Suprapubic skin (tissue), 4 donors: ENCODE results near the gene WWTR1. TPM values are rescaled to one million over a fixed set of nuclear protein-coding genes. Genes with fewer than 3 reads are reported as not detected.
A peak's percentile ranks its signal among the peaks of the same experiment; 100 is the strongest.

Experiments
- DNase-seq, 2 donors: peaks; one replicate each; pipeline ENCODE4 v3.0.0-alpha.2; 2019; ENCODE audit warnings: low spot score in 2 of 2
- H3K27ac ChIP-seq: fragments of 200-600 bp; sonication (generic); one replicate; pipeline ENCODE4 v1.5.1; 2019
- H3K27me3 ChIP-seq: fragments of 200-600 bp; sonication (generic); one replicate; pipeline ENCODE4 v1.5.1; 2019
- H3K36me3 ChIP-seq: fragments of 200-600 bp; sonication (generic); one replicate; pipeline ENCODE4 v1.5.1; 2019
- H3K4me1 ChIP-seq: fragments of 200-600 bp; sonication (generic); one replicate; pipeline ENCODE4 v1.5.1; 2019
- H3K4me3 ChIP-seq: fragments of 200-600 bp; sonication (generic); one replicate; pipeline ENCODE4 v1.5.1; 2019; ENCODE audit warnings: mild to moderate bottlenecking
- H3K9me3 ChIP-seq: fragments of 200-600 bp; sonication (generic); one replicate; pipeline ENCODE4 v1.5.1; 2019
- CTCF ChIP-seq, 2 donors: fragments of 200-600 bp in 1 of 2; fragments of 450-650 bp in 1 of 2; sonication (generic) in 1 of 2; IDR thresholded peaks; one replicate each; pipeline ENCODE4 v1.5.1; 2016 to 2019; ENCODE audit warnings: antibody characterized with exemption in 2 of 2, mild to moderate bottlenecking in 1 of 2, moderate library complexity in 1 of 2
- EP300 ChIP-seq: sonication (generic); formaldehyde crosslinking; IDR thresholded peaks from one replicate; pipeline ENCODE4 v1.6.1; 2017; ENCODE audit warnings: antibody characterized with exemption
- POLR2A ChIP-seq, 2 donors: fragments of 450-650 bp; IDR thresholded peaks; one replicate each; pipeline ENCODE4 v1.6.1; 2017; ENCODE audit warnings: antibody characterized with exemption in 2 of 2, mild to moderate bottlenecking in 2 of 2, moderate library complexity in 2 of 2
- POLR2AphosphoS5 ChIP-seq, 3 donors: sonication (generic); formaldehyde crosslinking; IDR thresholded peaks; one replicate each; pipeline ENCODE4 v1.6.1; 2017; ENCODE audit warnings: antibody characterized with exemption in 3 of 3
- WGBS: methylation state at CpG from one replicate; pipeline ENCODE4 v1.1.5; 2018; 5-methylcytosine and 5-hydroxymethylcytosine counted together
- total RNA-seq, 4 donors: library from RNA; depleted of rRNA; stranded (reverse); fragments of >200 nt; gene quantifications; one replicate each; pipeline ENCODE4 v1.1.0, GENCODE V29; 2016

WWTR1 gene
- total RNA-seq, 4 donors from 2014 or later = 33.0 to 68.9 (median 52.1) TPM

- no peak overlapping the region for H3K4me3 ChIP-seq
- 48% methylated on average over 15 of the region's 15 CpGs for WGBS
- no peaks in the 10 kb centered on the region for H3K9me3 ChIP-seq
- TF ChIP-seq POLR2AphosphoS5 (IDR thresholded peaks at IDR 0.05) (no peak), CTCF (IDR thresholded peaks at IDR 0.05) (no peak), POLR2A (IDR thresholded peaks at IDR 0.05) (no peak), EP300 (no peak)
- no peak for DNase-seq
- no peaks in the 10 kb centered on the region for H3K36me3 ChIP-seq
- H3K27ac ChIP-seq = no peak overlapping the region
- H3K27me3 ChIP-seq = no peaks in the 10 kb centered on the region
- H3K4me1 ChIP-seq = peaks cover 38% of the 10 kb centered on the region
These were observed 39.4 kb downstream of the WWTR1 start for GRCh38 chr3:149618151-149619123.

- peak overlapping the region; percentile 34 for H3K27ac ChIP-seq
- no peaks in the 10 kb centered on the region for H3K27me3 ChIP-seq
- H3K9me3 ChIP-seq = no peaks in the 10 kb centered on the region
- no peak for DNase-seq
- H3K36me3 ChIP-seq = no peaks in the 10 kb centered on the region
- no peak overlapping the region for H3K4me3 ChIP-seq
- no peak for TF ChIP-seq CTCF (IDR thresholded peaks at IDR 0.05)
- no peak for TF ChIP-seq POLR2AphosphoS5 (IDR thresholded peaks at IDR 0.05)
- TF ChIP-seq EP300 = no peak
- no peak for TF ChIP-seq POLR2A (IDR thresholded peaks at IDR 0.05)
- WGBS = 79% methylated on average over 6 of the region's 6 CpGs
- peaks cover 37% of the 10 kb centered on the region for H3K4me1 ChIP-seq
These were observed 42.0 kb downstream of the WWTR1 start for GRCh38 chr3:149615731-149616221.

- no peaks in the 10 kb centered on the region for H3K27me3 ChIP-seq
- H3K9me3 ChIP-seq = no peaks in the 10 kb centered on the region
- H3K36me3 ChIP-seq = no peaks in the 10 kb centered on the region
- 88% methylated on average over 2 of the region's 2 CpGs for WGBS
- H3K4me1 ChIP-seq = peaks cover 25% of the 10 kb centered on the region
- DNase-seq = no peak
- TF ChIP-seq POLR2AphosphoS5 (IDR thresholded peaks at IDR 0.05) = no peak
- no peak for TF ChIP-seq EP300
- H3K27ac ChIP-seq = no peak overlapping the region
- no peak overlapping the region for H3K4me3 ChIP-seq
These were observed 43.8 kb downstream of the WWTR1 start for GRCh38 chr3:149613988-149614387.

- Histone ChIP-seq H3K4me3 (no peak overlapping the region), H3K4me1 (peaks cover 11% of the 10 kb centered on the region), H3K27ac (no peak overlapping the region), H3K9me3 (no peaks in the 10 kb centered on the region), H3K36me3 (no peaks in the 10 kb centered on the region), H3K27me3 (no peaks in the 10 kb centered on the region)
- 84% methylated on average over 4 of the region's 4 CpGs for WGBS
- no peak for DNase-seq
- TF ChIP-seq CTCF (IDR thresholded peaks at IDR 0.05) (no peak), POLR2A (IDR thresholded peaks at IDR 0.05) (no peak), EP300 (no peak), POLR2AphosphoS5 (IDR thresholded peaks at IDR 0.05) (no peak)
These were observed 45.4 kb downstream of the WWTR1 start for GRCh38 chr3:149612456-149612855.

- TF ChIP-seq POLR2AphosphoS5 (IDR thresholded peaks at IDR 0.05) (no peak), EP300 (no peak), CTCF (IDR thresholded peaks at IDR 0.05) (no peak), POLR2A (IDR thresholded peaks at IDR 0.05) (no peak)
- peaks cover 8% of the 10 kb centered on the region for H3K4me1 ChIP-seq
- H3K27ac ChIP-seq = no peak overlapping the region
These were observed 46.7 kb downstream of the WWTR1 start for GRCh38 chr3:149611149-149611548.

More at GRCh38 chr3:149611149-149611548, 46.7 kb downstream of the WWTR1 start:
- no peak for DNase-seq
- 89% methylated on average over 2 of the region's 2 CpGs for WGBS
- Histone ChIP-seq H3K9me3 (no peaks in the 10 kb centered on the region), H3K4me3 (no peak overlapping the region), H3K27me3 (no peaks in the 10 kb centered on the region), H3K36me3 (no peaks in the 10 kb centered on the region)
